OCI-LY1 (cell line): Measurements from ENCODE around the gene CHIT1.

Experiments
- CTCF ChIP-seq: fragments of 200-600 bp; sonication (generic), shearing (Covaris generic); IDR thresholded peaks from 2 replicates; pipeline ENCODE4 v1.5.1; 2017; ENCODE audit warnings: mild to moderate bottlenecking, antibody characterized with exemption, low read length, moderate library complexity, mixed read lengths
- EZH2 ChIP-seq: fragments of 200-600 bp; sonication (generic), shearing (Covaris generic); IDR thresholded peaks from 2 replicates; pipeline ENCODE4 v1.8.0; 2017; ENCODE audit warnings: borderline replicate concordance, mixed run types, mild to moderate bottlenecking, antibody characterized with exemption, low read length, moderate library complexity, mixed read lengths

- TF ChIP-seq CTCF = peak; percentile 93
- no peak for TF ChIP-seq EZH2
These were observed 37.9 kb upstream of the CHIT1 start for GRCh38 chr1:203267347-203267846.
